Calu3 (cell line): ENCODE data around the gene PRRG1. TPM values are rescaled to one million over a fixed set of nuclear protein-coding genes. Genes with fewer than 3 reads are reported as not detected.

ENCODE experiments used
- BruUV-seq: library from RNA; stranded (reverse); fragments of 400-500 nt; replicated peaks from 2 replicates; lab custom pipeline; 2021; lab: Mats Ljungman, UMichigan
- CTCF ChIA-PET: fragments of 300-600 bp; sonication (Branson Sonifier 250); formaldehyde crosslinking; loops from one replicate; lab custom pipeline; 2022; ENCODE audit warnings: antibody characterized with exemption; lab: Charles Lee
- DNase-seq: peaks from one replicate; pipeline ENCODE4 v3.0.0; 2022
- H3K27ac Mint-ChIP-seq: one replicate; pipeline ENCODE4 v1.8.0; 2022; ENCODE audit warnings: mixed read lengths; ENCODE audit not compliant: unreplicated experiment
- H3K27me3 Mint-ChIP-seq: one replicate; pipeline ENCODE4 v1.8.0; 2022; ENCODE audit warnings: mixed read lengths; ENCODE audit not compliant: unreplicated experiment
- H3K36me3 Mint-ChIP-seq: one replicate; pipeline ENCODE4 v1.8.0; 2022; ENCODE audit warnings: mild to moderate bottlenecking, moderate library complexity, mixed read lengths; ENCODE audit not compliant: insufficient read depth, unreplicated experiment
- H3K4me1 Mint-ChIP-seq: one replicate; pipeline ENCODE4 v1.8.0; 2022; ENCODE audit warnings: mild to moderate bottlenecking, low read depth, mixed read lengths; ENCODE audit not compliant: unreplicated experiment
- H3K4me3 Mint-ChIP-seq: one replicate; pipeline ENCODE4 v1.8.0; 2022; ENCODE audit warnings: mild to moderate bottlenecking, low read depth, moderate library complexity, mixed read lengths; ENCODE audit not compliant: unreplicated experiment
- H3K9me3 Mint-ChIP-seq: one replicate; pipeline ENCODE4 v1.8.0; 2022; ENCODE audit warnings: low read depth, mixed read lengths; ENCODE audit not compliant: unreplicated experiment
- CTCF ChIP-seq: fragments of 200-600 bp; IDR thresholded peaks from one replicate; pipeline ENCODE4 v1.8.0; 2022; ENCODE audit warnings: antibody characterized with exemption; ENCODE audit not compliant: unreplicated experiment
- intact Hi-C: fragments of 100-400 bp; cut with micrococcal nuclease; formaldehyde crosslinking; loops from one replicate; pipeline ENCODE4 v1.10.0; 2022; ENCODE audit not compliant: unreplicated experiment
- total RNA-seq: library from RNA; stranded (reverse); gene quantifications from 2 replicates; pipeline ENCODE4 v1.2.3, GENCODE V29; 2022

The PRRG1 gene
- total RNA-seq, 1 experiment from 2014 or later = 26.1 TPM

- intact Hi-C loops = no loop called here
- BruUV-seq = no TSS peak
- Mint-ChIP-seq H3K27ac (no peak overlapping the region), H3K4me1 (peaks cover 8% of the 10 kb centered on the region), H3K27me3 (no peaks in the 10 kb centered on the region), H3K4me3 (no peak overlapping the region), H3K9me3 (no peaks in the 10 kb centered on the region), H3K36me3 (peaks cover 6% of the 10 kb centered on the region)
- no peak for TF ChIP-seq CTCF
- CTCF ChIA-PET = no interaction called here
- DNase-seq = no peak
Measured at GRCh38 chrX:37437160-37437559, 88.0 kb downstream of the PRRG1 start.

GRCh38 chrX:37441377-37441776 is 92.2 kb downstream of the PRRG1 start:
- H3K4me3 Mint-ChIP-seq = no peak overlapping the region
- H3K4me1 Mint-ChIP-seq = no peaks in the 10 kb centered on the region
- no peak overlapping the region for H3K27ac Mint-ChIP-seq
- no peak for DNase-seq
- no peaks in the 10 kb centered on the region for H3K9me3 Mint-ChIP-seq
- BruUV-seq = no TSS peak
- H3K27me3 Mint-ChIP-seq = no peaks in the 10 kb centered on the region
- CTCF ChIA-PET = no interaction called here
- no peak for TF ChIP-seq CTCF
- intact Hi-C loops = no loop called here
- peaks cover 6% of the 10 kb centered on the region for H3K36me3 Mint-ChIP-seq

GRCh38 chrX:37445182-37445581 is 96.0 kb downstream of the PRRG1 start:
- CTCF ChIA-PET = no interaction called here
- H3K4me1 Mint-ChIP-seq = no peaks in the 10 kb centered on the region
- H3K27ac Mint-ChIP-seq = no peak overlapping the region
- H3K36me3 Mint-ChIP-seq = peaks cover 6% of the 10 kb centered on the region
- no TSS peak for BruUV-seq
- H3K27me3 Mint-ChIP-seq = no peaks in the 10 kb centered on the region
- no peaks in the 10 kb centered on the region for H3K9me3 Mint-ChIP-seq
- intact Hi-C loops = no loop called here
- no peak overlapping the region for H3K4me3 Mint-ChIP-seq
- TF ChIP-seq CTCF = no peak
- DNase-seq = no peak

- Mint-ChIP-seq H3K9me3 (no peaks in the 10 kb centered on the region), H3K4me1 (peaks cover 21% of the 10 kb centered on the region), H3K4me3 (no peak overlapping the region), H3K36me3 (peaks cover 10% of the 10 kb centered on the region), H3K27ac (peak overlapping the region; percentile 84), H3K27me3 (no peaks in the 10 kb centered on the region)
- CTCF ChIA-PET = no interaction called here
- BruUV-seq = no TSS peak
- no peak for DNase-seq
- TF ChIP-seq CTCF = no peak
- intact Hi-C loops = loop anchor here (10.0 kb wide), 1 partner anchor 109 kb away; the partner anchor contains the start of gene PRRG1
Measured at GRCh38 chrX:37453821-37454220, 104.7 kb downstream of the PRRG1 start.
